GM18873 (cell line): ENCODE results near the gene PDCD1.
"Not testable (repeated sequence)": the region's sequence is repeated elsewhere in the genome, so short reads cannot be mapped to it uniquely, and the experiment has no call there.

Experiments
- ATAC-seq: cut with Tn5 transposase; IDR thresholded peaks from one replicate; pipeline ENCODE4 v1.9.1; 2021; ENCODE audit warnings: mild to moderate bottlenecking, moderate library complexity, moderate number of reproducible peaks; ENCODE audit not compliant: unreplicated experiment, low FRiP score

PDCD1 gene

GRCh38 chr2:241804326-241805229 is 54.1 kb downstream of the PDCD1 start:
- ATAC-seq = no peak

GRCh38 chr2:241803387-241804325 is 55.0 kb downstream of the PDCD1 start:
- no peak for ATAC-seq

- ATAC-seq = no peak
Measured at GRCh38 chr2:241802421-241803318, 56.0 kb downstream of the PDCD1 start.

GRCh38 chr2:241801611-241802420 is 56.9 kb downstream of the PDCD1 start:
- no peak for ATAC-seq

- ATAC-seq = not testable (repeated sequence)
Measured at GRCh38 chr2:241800198-241800903, 58.3 kb downstream of the PDCD1 start.
